GM19025 (cell line): ENCODE results near the gene C1QTNF6.

Experiments
- ATAC-seq: cut with Tn5 transposase; IDR thresholded peaks from one replicate; pipeline ENCODE4 v1.9.1; 2021; ENCODE audit warnings: mild to moderate bottlenecking, low read depth, moderate library complexity; ENCODE audit not compliant: unreplicated experiment

The C1QTNF6 gene

GRCh38 chr22:37193629-37194191, 5.7 kb upstream of the C1QTNF6 start:
- no peak for ATAC-seq

GRCh38 chr22:37192741-37193140, 4.7 kb upstream of the C1QTNF6 start:
- no peak for ATAC-seq

GRCh38 chr22:37192204-37192603, 4.2 kb upstream of the C1QTNF6 start:
- no peak for ATAC-seq

GRCh38 chr22:37190262-37190780, 2.3 kb upstream of the C1QTNF6 start:
- ATAC-seq: no peak

- no peak for ATAC-seq
Measured at GRCh38 chr22:37188901-37189466, 937 bp upstream of the C1QTNF6 start.

GRCh38 chr22:37187552-37187890, 526 bp downstream of the C1QTNF6 start:
- no peak for ATAC-seq

GRCh38 chr22:37186997-37187522, 987 bp downstream of the C1QTNF6 start:
- ATAC-seq: no peak

GRCh38 chr22:37186228-37186996, 1.6 kb downstream of the C1QTNF6 start:
- no peak for ATAC-seq

GRCh38 chr22:37185646-37186227, 2.3 kb downstream of the C1QTNF6 start:
- no peak for ATAC-seq

- no peak for ATAC-seq
Measured at GRCh38 chr22:37184816-37185541, 3.1 kb downstream of the C1QTNF6 start.

- no peak for ATAC-seq
Measured at GRCh38 chr22:37184380-37184755, 3.7 kb downstream of the C1QTNF6 start.

GRCh38 chr22:37183432-37184379, 4.3 kb downstream of the C1QTNF6 start:
- ATAC-seq: no peak

- ATAC-seq: no peak
Measured at GRCh38 chr22:37182949-37183245, 5.2 kb downstream of the C1QTNF6 start.

- no peak for ATAC-seq
Measured at GRCh38 chr22:37182101-37182948, 5.7 kb downstream of the C1QTNF6 start.

- no peak for ATAC-seq
Measured at GRCh38 chr22:37181681-37182080, 6.4 kb downstream of the C1QTNF6 start.

- no peak for ATAC-seq
Measured at GRCh38 chr22:37180531-37181231, 7.4 kb downstream of the C1QTNF6 start.

GRCh38 chr22:37179622-37180420, 8.2 kb downstream of the C1QTNF6 start:
- ATAC-seq: no peak

- no peak for ATAC-seq
Measured at GRCh38 chr22:37179126-37179470, 8.9 kb downstream of the C1QTNF6 start.
